Epithelial cell of prostate (primary cell): ENCODE data around the gene UST.
A peak's percentile ranks its signal among the peaks of the same experiment; 100 is the strongest.
"Not testable (repeated sequence)": the region's sequence is repeated elsewhere in the genome, so short reads cannot be mapped to it uniquely, and the experiment has no call there.

Experiments
- DNase-seq: peaks from one replicate; pipeline ENCODE4 v3.0.0-alpha.2; 2011; ENCODE audit warnings: low read depth, low spot score
- H3K27ac ChIP-seq: fragments of 450-650 bp; 2 replicates; pipeline ENCODE4 v1.5.1; 2017; ENCODE audit warnings: mild to moderate bottlenecking

Gene UST

GRCh38 chr6:148888856-148889255 is 142.0 kb downstream of the UST start:
- H3K27ac ChIP-seq, result no peak overlapping the region
- no peak for DNase-seq

GRCh38 chr6:148890096-148890495 is 143.3 kb downstream of the UST start:
- H3K27ac ChIP-seq, result no peak overlapping the region
- no peak for DNase-seq

GRCh38 chr6:148890652-148891404 is 144.0 kb downstream of the UST start:
- H3K27ac ChIP-seq, result no peak overlapping the region
- no peak for DNase-seq

- no peak overlapping the region for H3K27ac ChIP-seq
- no peak for DNase-seq
These were observed 144.6 kb downstream of the UST start for GRCh38 chr6:148891405-148891783.

- peak overlapping the region; percentile 34 for H3K27ac ChIP-seq
- DNase-seq, result no peak
These were observed 145.4 kb downstream of the UST start for GRCh38 chr6:148892247-148892646.

- no peak for DNase-seq
- no peak overlapping the region for H3K27ac ChIP-seq
These were observed 146.2 kb downstream of the UST start for GRCh38 chr6:148893073-148893472.

GRCh38 chr6:148893481-148893880 is 146.7 kb downstream of the UST start:
- H3K27ac ChIP-seq, result no peak overlapping the region
- DNase-seq, result no peak

- DNase-seq, result no peak
- no peak overlapping the region for H3K27ac ChIP-seq
These were observed 151.7 kb downstream of the UST start for GRCh38 chr6:148898376-148899014.

- no peak overlapping the region for H3K27ac ChIP-seq
- no peak for DNase-seq
These were observed 158.4 kb downstream of the UST start for GRCh38 chr6:148904896-148905870.

- DNase-seq, result no peak
These were observed 159.1 kb downstream of the UST start for GRCh38 chr6:148905901-148906300.

GRCh38 chr6:148906386-148906785 is 159.6 kb downstream of the UST start:
- no peak overlapping the region for H3K27ac ChIP-seq
- DNase-seq, result no peak

More at GRCh38 chr6:148905901-148906300, 159.1 kb downstream of the UST start:
- H3K27ac ChIP-seq, result no peak overlapping the region

GRCh38 chr6:148907573-148907972 is 160.7 kb downstream of the UST start:
- no peak overlapping the region for H3K27ac ChIP-seq

GRCh38 chr6:148912252-148912651 is 165.4 kb downstream of the UST start:
- DNase-seq, result no peak
- no peak overlapping the region for H3K27ac ChIP-seq

More at GRCh38 chr6:148907573-148907972, 160.7 kb downstream of the UST start:
- DNase-seq, result no peak

GRCh38 chr6:148915810-148916209 is 169.0 kb downstream of the UST start:
- no peak for DNase-seq
- no peak overlapping the region for H3K27ac ChIP-seq

- DNase-seq, result not testable (repeated sequence)
These were observed 169.7 kb downstream of the UST start for GRCh38 chr6:148916485-148916884.

GRCh38 chr6:148924226-148925012 is 177.6 kb downstream of the UST start:
- H3K27ac ChIP-seq, result no peak overlapping the region
- no peak for DNase-seq

More at GRCh38 chr6:148916485-148916884, 169.7 kb downstream of the UST start:
- not testable (repeated sequence) for H3K27ac ChIP-seq

- no peak for DNase-seq
These were observed 178.9 kb downstream of the UST start for GRCh38 chr6:148925701-148926100.

GRCh38 chr6:148926478-148926877 is 179.6 kb downstream of the UST start:
- DNase-seq, result no peak

More at GRCh38 chr6:148925701-148926100, 178.9 kb downstream of the UST start:
- no peak overlapping the region for H3K27ac ChIP-seq

GRCh38 chr6:148927586-148927985 is 180.8 kb downstream of the UST start:
- H3K27ac ChIP-seq, result no peak overlapping the region

More at GRCh38 chr6:148926478-148926877, 179.6 kb downstream of the UST start:
- H3K27ac ChIP-seq, result no peak overlapping the region

GRCh38 chr6:148928811-148929210 is 182.0 kb downstream of the UST start:
- H3K27ac ChIP-seq, result no peak overlapping the region
- DNase-seq, result no peak

More at GRCh38 chr6:148927586-148927985, 180.8 kb downstream of the UST start:
- no peak for DNase-seq
